NCI-H2107 (cell line): ENCODE measurements around the gene TMEM95.
A peak's percentile ranks its signal among the peaks of the same experiment; 100 is the strongest.
"Not testable (repeated sequence)": the region's sequence is repeated elsewhere in the genome, so short reads cannot be mapped to it uniquely, and the experiment has no call there.

Experiments used
- DNase-seq: peaks from one replicate; lab custom pipeline; 2025; lab: John Stamatoyannopoulos, UW

Gene TMEM95

DNA sequence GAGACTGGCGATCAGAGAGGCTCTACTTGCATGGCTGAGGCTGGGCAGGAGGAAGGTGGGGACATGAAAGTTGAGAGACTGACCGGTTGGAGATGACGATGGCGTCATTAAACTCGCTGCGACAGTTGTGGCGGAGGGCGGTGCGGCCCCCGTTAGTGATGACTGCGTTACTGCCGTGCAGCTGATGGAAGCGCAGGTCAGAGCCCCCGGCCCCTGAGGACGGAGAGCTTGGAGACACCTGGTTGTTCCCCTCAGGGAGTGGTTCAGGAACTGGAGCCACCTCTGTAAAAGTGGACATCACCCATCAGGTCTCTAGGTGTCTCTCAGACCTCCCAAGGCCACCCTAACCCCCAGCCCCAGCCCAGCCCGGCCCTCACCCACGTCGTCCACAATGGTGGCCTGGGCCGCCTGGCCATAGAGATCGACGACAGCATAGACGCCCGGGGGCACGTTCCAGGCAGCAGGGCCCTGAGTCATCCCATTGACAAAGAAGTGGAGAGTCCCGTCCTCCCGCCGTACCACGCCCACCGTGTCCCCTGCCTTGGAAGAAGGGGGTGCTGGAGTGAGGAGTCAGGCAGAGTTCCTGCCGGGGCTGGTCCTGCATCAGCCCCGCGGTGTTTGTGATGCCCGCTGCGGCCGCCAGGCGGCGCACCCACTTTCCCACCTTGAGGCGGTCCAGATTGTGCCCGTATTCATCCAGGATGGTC lies 31.1 kb upstream of the TMEM95 start:
- no peak for DNase-seq

- DNase-seq, result no peak
Measured at GRCh38 chr17:7324438-7324779, 30.5 kb upstream of the TMEM95 start.

DNA sequence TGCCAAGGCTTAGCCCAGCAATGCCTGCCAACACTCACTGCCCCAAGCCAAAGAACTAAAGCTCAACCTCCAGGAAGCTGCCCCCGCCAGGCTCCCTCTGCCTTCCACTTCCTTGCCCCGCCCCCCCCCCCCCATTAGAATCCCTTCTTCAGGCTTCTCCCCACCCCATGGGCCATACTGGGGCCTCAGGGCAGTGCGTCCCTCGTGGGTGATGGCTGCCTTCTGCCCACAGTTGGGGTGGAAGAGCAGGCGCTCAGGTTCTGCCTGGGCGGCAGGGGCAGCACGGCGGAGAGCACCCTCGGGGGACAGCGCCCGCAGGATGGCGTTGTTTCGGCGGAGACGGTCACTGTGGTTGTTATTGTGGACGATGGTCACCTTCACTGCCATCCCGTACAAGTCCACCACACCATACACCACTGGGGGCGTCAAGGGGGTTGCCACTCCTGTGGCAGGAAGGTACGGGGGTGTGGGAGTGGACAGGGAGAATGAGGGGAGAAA lies 29.9 kb upstream of the TMEM95 start:
- no peak for DNase-seq

GRCh38 chr17:7326186-7326585 lies 28.8 kb upstream of the TMEM95 start:
- DNase-seq, result no peak

- no peak for DNase-seq
Measured at GRCh38 chr17:7327056-7327455, 27.9 kb upstream of the TMEM95 start.

GRCh38 chr17:7327501-7327900 lies 27.5 kb upstream of the TMEM95 start:
- DNase-seq, result no peak

DNA sequence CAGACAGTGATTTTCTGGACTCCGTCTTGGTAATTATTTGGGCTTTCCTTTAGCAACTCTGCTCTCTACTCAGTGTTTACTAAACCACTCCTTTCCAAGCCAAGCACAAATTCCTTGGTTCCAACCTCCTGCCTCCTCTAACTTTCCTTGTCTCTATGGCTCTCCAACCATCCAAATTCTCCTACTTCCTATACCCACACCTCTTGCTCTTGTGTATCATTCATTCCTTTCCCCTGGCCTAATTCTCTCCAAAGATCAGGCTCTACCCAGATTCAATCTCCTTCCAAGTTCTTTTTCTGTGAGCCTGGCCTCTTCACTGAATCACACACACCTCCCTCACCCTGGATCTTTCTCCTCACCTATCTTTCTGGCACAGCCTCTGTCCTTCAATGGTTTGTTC lies 26.9 kb upstream of the TMEM95 start:
- no peak for DNase-seq

DNA sequence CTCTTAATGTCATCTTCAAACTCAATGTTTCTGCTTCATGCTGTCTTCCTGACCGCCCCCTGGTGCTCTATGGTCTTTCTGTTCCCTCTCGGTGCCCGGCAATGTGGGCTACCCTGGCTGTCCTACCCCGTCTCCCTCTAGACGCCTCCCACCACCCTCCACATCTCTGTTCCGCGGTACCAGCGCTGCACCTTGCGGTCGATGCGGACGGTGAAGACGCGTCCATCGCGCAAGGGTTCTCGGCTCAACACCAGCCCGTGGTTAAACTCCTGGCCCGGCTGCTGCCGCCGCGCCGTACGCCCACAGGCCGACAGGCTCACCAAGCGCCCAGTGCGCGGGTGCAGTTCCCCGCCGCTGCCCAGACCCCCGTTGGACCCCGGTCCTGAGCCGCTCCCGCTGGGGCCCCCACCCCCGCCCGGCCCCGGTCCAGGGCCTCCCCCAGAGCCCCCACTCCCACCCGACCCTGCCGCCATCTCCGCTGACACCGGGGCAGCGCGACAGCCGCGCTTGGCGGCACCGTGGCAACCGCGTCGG lies 26.0 kb upstream of the TMEM95 start, which contains the start of gene NEURL4:
NEURL4 (minus strand) TSS at position 496 of the 534 bp plus-strand sequence; CDS start at position 473, 23 bp downstream.
- no peak for DNase-seq

DNA sequence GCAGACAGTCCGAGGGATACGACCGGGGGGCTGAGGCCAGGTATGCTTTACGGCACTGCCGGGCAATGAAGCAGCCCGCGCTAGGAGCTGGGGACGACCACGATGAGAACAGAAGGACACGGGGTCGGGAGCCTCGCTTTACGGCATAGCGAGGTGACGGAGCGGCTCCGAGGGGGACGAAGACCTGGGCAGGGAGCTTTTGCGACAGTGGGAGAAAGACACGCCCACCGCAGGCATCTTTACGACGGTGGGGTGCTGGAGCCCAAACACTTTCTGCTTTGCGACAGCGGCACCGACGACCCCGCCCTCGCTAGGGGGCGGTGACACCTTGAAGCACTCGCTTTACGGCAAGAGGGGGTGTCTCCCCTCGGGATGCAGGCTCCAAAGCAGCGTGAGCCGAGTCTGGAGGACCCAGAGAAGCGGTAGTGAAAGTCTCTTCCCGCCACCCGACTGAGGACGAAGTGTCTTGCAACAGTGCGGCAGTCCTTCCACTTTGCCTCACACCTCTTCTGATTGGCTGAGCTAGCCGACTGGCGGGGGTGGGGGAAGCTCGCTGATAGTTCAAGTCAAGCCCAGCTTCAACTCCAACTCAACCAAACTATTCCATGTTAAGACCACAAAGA lies 25.5 kb upstream of the TMEM95 start:
- DNase-seq, result peak; percentile 81

DNA sequence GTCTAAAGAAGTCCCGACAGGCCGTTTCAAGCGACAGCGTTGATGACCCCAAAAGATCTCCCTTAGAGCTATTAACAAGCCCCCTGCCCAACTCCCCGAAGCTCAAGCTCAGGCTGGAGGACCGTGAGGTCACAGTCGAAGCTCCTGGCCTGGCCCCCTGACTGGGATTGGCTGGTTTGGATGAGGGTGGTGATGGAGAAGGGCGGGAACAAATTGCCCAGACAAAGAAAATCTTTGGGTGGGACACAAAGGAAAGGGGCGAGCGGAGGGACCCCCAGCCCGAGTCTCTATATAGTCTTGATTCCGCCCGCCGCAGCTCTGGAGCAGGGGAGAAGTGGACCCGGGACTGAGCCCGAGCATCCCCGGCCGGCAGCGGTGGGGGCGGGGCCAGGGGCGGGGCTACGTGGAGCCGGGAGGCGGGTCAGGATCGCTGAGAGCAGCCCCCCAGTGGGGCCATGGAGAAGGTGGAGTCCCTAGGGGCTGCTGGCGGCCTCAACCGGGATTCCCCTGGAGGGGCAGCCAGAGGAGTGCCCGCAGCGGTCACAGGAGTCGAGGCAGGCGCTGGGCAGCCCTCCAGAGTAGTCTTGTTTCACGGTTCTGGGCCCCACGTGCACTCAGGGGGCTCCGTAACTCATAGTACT lies 24.8 kb upstream of the TMEM95 start:
- no peak for DNase-seq

- no peak for DNase-seq
Measured at GRCh38 chr17:7330638-7331015, 24.3 kb upstream of the TMEM95 start.

DNA sequence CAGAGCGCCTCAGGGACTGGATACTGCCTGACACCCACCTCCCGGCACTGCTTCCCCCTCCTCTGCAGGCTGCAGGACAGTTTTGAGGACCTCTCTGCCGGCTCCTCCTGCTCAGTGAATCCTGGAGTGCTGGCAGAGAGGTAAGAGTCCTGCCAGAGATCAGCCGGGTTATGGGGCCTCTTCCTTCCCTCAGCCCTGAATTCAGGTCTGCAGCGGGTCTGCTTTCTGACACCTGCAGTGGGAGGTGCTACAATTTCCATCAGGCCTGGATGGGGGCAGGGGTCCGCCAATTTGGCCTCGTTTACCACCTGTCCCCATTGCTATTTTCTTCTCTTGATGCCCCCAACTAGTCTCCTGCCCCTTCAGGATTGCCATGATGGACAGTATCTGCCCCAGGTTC lies 22.8 kb upstream of the TMEM95 start:
- no peak for DNase-seq

DNA sequence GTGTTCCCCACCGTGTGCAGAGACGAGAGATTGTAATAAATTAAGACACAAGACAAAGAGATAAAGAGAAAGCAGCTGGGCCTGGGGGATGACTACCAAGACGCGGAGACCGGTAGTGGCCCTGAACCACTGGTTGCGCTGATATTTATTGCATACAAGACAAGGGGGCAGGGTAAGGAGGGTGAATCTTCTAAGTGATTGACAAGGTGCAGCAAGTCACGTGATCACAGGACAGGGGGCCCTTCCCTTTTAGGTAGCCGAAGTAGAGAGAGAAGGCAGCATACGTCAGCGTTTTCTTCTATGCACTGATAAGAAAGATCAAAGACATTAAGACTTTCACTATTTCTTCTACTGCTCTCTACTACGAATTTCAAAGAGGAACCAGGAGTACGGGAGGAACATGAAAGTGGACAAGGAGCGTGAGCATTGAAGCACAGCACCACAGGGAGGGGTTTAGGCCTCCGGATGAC lies 22.3 kb upstream of the TMEM95 start:
- DNase-seq, result not testable (repeated sequence)

DNA sequence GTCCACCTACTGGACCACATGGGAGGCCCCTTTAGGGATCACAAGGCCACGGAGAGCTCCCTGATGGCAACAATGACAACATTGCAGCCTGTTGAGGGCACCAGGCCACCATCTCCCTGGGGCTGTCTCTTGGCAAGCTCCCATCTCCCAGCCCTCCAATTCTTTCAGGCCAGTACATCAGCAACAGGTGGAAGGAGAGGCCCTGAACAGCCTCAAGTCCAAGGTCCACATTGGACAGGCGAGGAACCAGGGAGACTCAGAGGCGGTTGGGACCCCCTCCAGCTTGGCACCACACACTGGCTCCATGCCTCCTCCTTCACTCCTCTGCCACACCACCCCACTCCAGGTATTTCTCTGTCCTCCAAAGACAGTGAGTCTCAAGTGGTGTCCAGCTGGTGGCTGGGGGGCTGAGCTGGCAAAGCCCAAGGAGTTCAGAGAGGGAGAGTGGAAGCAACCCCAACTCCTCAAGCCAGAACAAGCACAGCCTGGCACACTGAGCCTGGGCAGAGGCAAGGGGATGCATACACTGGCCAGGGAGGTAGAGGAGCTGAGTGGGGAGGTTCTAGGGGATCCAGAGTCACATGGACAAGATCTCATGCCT lies 19.9 kb upstream of the TMEM95 start:
- no peak for DNase-seq

GRCh38 chr17:7335765-7336164 lies 19.2 kb upstream of the TMEM95 start:
- not testable (repeated sequence) for DNase-seq

DNA sequence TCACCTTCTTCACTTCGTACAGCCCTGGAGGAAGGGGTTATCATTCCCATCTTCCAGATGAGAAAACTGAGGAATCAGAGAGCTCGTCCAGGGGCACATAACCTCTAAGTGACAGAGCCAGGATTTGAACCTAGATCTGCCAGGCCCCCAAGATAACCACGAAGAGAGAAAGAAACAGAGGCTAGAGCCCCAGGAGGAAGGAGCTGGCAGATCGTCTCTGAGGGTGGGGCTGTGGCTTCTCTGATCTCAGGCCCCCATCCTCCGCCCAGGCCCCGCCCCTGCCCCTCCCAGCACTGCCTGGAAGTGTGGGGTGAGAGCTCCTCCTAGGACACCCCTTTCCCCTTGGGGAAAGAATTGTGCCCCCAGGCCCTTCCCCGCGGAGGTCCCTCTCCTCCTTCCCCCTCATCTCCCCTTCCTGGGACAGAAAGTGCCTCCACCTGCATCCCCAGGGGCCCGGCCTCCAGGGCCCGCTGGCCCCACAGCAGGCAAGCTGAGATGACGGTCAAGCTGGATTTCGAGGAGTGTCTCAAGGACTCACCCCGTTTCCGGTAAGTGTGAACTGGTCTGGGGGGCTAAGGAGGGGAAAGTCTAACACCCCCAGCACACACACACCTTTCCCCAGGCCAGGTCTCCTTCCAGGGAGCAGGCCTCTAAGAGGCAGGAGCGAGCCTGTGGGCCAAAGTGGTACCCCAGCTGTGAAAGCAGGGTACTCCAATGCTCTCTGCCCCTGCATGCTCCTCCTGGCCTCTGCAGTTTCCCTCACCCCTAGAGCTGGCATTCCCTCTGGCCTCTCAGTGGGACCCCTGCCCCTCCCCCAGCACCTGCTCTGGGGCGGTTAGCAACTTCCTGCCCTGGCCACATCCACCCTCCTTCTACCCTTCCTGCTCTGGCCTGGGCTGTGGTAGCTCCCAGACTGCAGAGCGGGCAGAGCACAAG lies 18.4 kb upstream of the TMEM95 start, which contains the start of gene ACAP1:
ACAP1 (plus strand) TSS at position 290 of the 936 bp plus-strand sequence; CDS start at position 496, 206 bp downstream.
- DNase-seq, result no peak

DNA sequence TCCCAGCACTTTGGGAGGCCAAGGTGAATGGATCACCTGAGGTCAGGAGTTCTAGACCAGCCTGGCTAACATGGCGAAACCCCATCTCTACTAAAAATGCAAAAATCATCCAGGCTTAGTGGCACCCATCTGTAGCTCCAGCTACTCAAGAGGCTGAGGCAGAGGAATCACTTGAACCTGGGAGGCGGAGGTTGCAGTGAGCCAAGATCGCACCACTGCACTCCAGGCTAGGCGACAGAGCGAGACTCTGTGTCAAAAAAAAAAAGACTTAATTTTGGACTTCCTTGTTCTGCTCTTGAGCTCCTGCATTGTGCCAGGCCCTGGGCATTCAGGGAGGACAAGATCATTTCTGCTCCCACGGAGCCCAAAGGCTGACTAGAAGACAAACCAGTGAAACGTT lies 17.4 kb upstream of the TMEM95 start:
- not testable (repeated sequence) for DNase-seq

DNA sequence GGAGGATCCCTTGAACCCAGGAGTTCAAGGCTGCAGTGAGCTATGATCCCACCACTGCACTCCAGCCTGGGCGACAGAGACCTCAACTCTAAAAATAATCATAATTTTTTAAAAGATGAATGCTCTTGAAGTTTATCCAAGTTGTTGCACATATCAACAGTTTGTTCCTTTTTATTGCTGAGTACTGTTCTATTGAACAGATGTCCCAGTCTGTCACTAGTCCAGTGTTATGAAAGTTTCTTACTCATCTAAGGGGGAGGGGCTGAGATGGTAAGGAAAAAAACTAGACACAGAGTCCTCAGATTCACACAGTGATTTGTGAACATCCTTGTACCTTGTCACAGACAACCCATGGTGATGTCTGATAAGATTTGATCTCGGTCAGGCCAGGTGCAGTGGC lies 14.8 kb upstream of the TMEM95 start:
- no peak for DNase-seq

- DNase-seq, result no peak
Measured at GRCh38 chr17:7341842-7342241, 13.1 kb upstream of the TMEM95 start.

DNA sequence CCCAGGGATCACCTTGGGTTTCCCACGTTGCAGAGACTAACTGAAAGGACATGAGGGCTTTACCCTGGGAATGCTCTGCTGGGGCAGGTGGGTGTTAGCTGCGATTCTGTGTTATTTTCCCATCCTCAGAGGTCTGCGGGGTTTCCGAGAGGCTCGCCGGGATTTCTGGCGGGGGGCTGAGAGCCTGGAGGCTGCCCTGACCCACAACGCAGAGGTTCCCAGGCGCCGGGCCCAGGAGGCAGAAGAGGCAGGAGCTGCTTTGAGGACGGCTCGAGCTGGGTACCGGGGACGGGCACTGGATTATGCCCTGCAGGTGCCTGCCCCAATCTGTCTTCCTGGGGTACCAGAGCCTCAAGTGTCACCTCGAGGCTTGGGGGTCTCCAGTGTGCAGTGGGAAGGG lies 11.7 kb upstream of the TMEM95 start:
- DNase-seq, result no peak
